ENCODE results near the gene ITPR2. TPM values are rescaled to one million over a fixed set of nuclear protein-coding genes. Genes with fewer than 3 reads are reported as not detected.

The ITPR2 gene
- total RNA-seq, 1 experiment from 2014 or later: 4.0 TPM

DNA sequence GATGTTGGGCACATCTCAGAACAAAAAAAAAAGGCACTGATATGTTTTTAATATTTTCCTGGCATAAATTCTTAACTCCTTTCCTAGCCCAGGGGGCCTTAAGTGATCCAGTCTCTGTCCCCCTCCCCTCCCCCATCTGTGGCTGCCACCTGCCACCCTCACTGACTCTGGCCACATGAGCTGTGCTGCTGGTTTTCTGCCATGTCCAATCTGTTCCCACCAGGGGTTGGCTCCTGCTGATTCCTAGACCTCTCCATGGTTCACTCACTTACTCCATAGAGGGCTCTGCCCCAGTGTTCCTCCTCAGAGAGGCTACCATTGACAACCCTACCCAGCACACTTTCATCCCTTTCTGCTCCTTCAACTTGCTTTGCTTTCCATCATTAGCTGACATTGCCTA is 474.3 kb downstream of the ITPR2 start:
- Histone ChIP-seq H3K4me2 (ENCODE audit: low read length) (no peak overlapping the region), H3K9me3 (ENCODE audit: low read length) (no peaks in the 10 kb centered on the region), H3F3A (ENCODE audit: low read length, unreplicated experiment) (no peaks in the 10 kb centered on the region), H3K27ac (ENCODE audit: low read length) (no peak overlapping the region), H3K4me1 (ENCODE audit: insufficient read depth, low read length) (no peaks in the 10 kb centered on the region), H2AFZ (ENCODE audit: low read length) (no peak overlapping the region), H3K9me2 (replicated peaks; ENCODE audit: low read length) (no peaks in the 10 kb centered on the region), H3K79me2 (ENCODE audit: low read length) (no peaks in the 10 kb centered on the region), H3K4me3 (ENCODE audit: low read length) (no peak overlapping the region), H3K27me3 (ENCODE audit: low read length) (no peaks in the 10 kb centered on the region), H3K36me3 (ENCODE audit: low read depth, low read length) (no peaks in the 10 kb centered on the region), H4K20me1 (ENCODE audit: low read length) (no peaks in the 10 kb centered on the region), H3K9ac (ENCODE audit: low read length) (no peak overlapping the region)
- DNase-seq: no peak
- POLR2A ChIA-PET (ENCODE audit: unreplicated experiment): no interaction called here
- TF ChIP-seq, protein P1, sequence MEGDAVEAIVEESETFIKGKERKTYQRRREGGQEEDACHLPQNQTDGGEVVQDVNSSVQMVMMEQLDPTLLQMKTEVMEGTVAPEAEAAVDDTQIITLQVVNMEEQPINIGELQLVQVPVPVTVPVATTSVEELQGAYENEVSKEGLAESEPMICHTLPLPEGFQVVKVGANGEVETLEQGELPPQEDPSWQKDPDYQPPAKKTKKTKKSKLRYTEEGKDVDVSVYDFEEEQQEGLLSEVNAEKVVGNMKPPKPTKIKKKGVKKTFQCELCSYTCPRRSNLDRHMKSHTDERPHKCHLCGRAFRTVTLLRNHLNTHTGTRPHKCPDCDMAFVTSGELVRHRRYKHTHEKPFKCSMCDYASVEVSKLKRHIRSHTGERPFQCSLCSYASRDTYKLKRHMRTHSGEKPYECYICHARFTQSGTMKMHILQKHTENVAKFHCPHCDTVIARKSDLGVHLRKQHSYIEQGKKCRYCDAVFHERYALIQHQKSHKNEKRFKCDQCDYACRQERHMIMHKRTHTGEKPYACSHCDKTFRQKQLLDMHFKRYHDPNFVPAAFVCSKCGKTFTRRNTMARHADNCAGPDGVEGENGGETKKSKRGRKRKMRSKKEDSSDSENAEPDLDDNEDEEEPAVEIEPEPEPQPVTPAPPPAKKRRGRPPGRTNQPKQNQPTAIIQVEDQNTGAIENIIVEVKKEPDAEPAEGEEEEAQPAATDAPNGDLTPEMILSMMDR (conservative IDR thresholded peaks at IDR 0.05; ENCODE audit: low read depth, low read length): no peak
- TF ChIP-seq EZH2 (IDR thresholded peaks at IDR 0.05; ENCODE audit: low read length, unreplicated experiment) (no peak), EZH2phosphoT487 (IDR thresholded peaks at IDR 0.05; ENCODE audit: borderline replicate concordance, low read length) (no peak)
- BruUV-seq (replicated peaks): no TSS peak
- intact Hi-C loops (cut with micrococcal nuclease): no loop called here
- ATAC-seq: no peak
- CTCF ChIA-PET: no interaction called here

DNA sequence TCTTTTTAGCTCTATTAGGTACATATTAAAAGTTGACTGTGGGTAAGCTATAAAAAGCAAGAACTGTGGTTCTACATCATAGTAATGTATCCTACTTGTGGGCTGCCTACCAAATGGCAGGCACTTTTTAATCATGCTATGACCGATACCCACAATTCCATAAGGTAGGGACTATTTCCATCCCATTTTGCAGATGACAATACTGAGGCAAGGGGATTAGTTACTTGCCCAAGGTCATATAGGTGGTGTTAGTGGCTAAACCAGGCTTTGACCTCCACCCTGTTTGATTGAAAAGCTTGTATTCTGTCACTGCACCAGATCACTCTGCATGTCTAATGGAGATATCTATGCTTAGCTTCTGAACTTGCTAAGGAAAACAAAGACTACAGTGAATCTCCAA is 485.7 kb downstream of the ITPR2 start:
- ChIA-PET CTCF (interaction anchor here (0.9 kb wide), 1 partner anchor 10 kb away, joined by 5 read pairs; no protein-coding TSS in a partner anchor), POLR2A (ENCODE audit: unreplicated experiment) (interaction anchor here (0.7 kb wide), 1 partner anchor 49 kb away, joined by 4 read pairs; no protein-coding TSS in a partner anchor)
- no peak overlapping the region for H3K4me2 ChIP-seq (ENCODE audit: low read length)
- H4K20me1 ChIP-seq (ENCODE audit: low read length): no peaks in the 10 kb centered on the region
- intact Hi-C loops (cut with micrococcal nuclease): no loop called here
- H2AFZ ChIP-seq (ENCODE audit: low read length): no peak overlapping the region
- H3K36me3 ChIP-seq (ENCODE audit: low read depth, low read length): no peaks in the 10 kb centered on the region
- no peaks in the 10 kb centered on the region for H3K79me2 ChIP-seq (ENCODE audit: low read length)
- BruUV-seq (replicated peaks): no TSS peak
- no peak overlapping the region for H3K4me3 ChIP-seq (ENCODE audit: low read length)
- no peak for ATAC-seq
- H3K27ac ChIP-seq (ENCODE audit: low read length): no peak overlapping the region
- no peaks in the 10 kb centered on the region for H3K27me3 ChIP-seq (ENCODE audit: low read length)
- TF ChIP-seq EZH2phosphoT487 (IDR thresholded peaks at IDR 0.05; ENCODE audit: borderline replicate concordance, low read length) (no peak), EZH2 (IDR thresholded peaks at IDR 0.05; ENCODE audit: low read length, unreplicated experiment) (no peak)
- TF ChIP-seq, protein P1 (conservative IDR thresholded peaks at IDR 0.05; ENCODE audit: low read depth, low read length): no peak
- H3K4me1 ChIP-seq (ENCODE audit: insufficient read depth, low read length): peaks cover 6% of the 10 kb centered on the region; the same call in 1 of the 2 replicates
- H3F3A ChIP-seq (ENCODE audit: low read length, unreplicated experiment): no peaks in the 10 kb centered on the region
- no peak for DNase-seq
- no peaks in the 10 kb centered on the region for H3K9me2 ChIP-seq (replicated peaks; ENCODE audit: low read length)
- no peak overlapping the region for H3K9ac ChIP-seq (ENCODE audit: low read length)
- H3K9me3 ChIP-seq (ENCODE audit: low read length): no peaks in the 10 kb centered on the region

DNA sequence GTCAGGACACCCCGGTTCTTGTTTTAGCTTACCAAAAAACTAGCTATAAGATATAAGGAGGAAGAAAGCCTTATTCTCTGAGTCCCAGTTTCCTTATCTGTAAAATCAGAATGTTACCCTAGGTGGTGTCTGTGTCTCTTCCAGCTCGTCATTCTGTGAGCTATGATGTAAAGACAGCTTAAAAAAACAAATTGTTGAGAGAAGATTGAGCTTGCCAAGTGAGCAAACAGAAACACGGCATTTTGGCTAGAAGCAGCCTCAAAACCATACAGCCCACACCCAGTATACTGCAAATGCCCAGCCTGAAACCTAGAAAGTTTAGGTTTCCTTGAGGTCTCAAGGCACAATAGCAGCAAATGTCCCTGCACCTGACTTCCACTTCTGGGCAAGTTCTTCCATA is 486.3 kb downstream of the ITPR2 start:
- CTCF ChIA-PET: interaction anchor here (0.6 to 0.9 kb wide), 5 partner anchors 9 to 411 kb away, joined by 4 to 6 read pairs (median 5); no protein-coding TSS in a partner anchor

More for the DNA sequence above, 486.3 kb downstream of the ITPR2 start:
- H3K4me1 ChIP-seq (ENCODE audit: insufficient read depth, low read length): peaks cover 6% of the 10 kb centered on the region; the same call in 1 of the 2 replicates
- H3K4me2 ChIP-seq (ENCODE audit: low read length): no peak overlapping the region
- H3K9ac ChIP-seq (ENCODE audit: low read length): no peak overlapping the region
- DNase-seq (peak; percentile 52), ATAC-seq (peak; percentile 80)
- POLR2A ChIA-PET (ENCODE audit: unreplicated experiment): interaction anchor here (0.7 kb wide), 2 partner anchors 48 to 125 kb away, joined by 4 to 6 read pairs; no protein-coding TSS in a partner anchor
- H3K27me3 ChIP-seq (ENCODE audit: low read length): no peaks in the 10 kb centered on the region
- BruUV-seq (replicated peaks): no TSS peak
- intact Hi-C loops (cut with micrococcal nuclease): no loop called here
- no peaks in the 10 kb centered on the region for H3K9me2 ChIP-seq (replicated peaks; ENCODE audit: low read length)
- TF ChIP-seq EZH2 (IDR thresholded peaks at IDR 0.05; ENCODE audit: low read length, unreplicated experiment): no peak
- no peaks in the 10 kb centered on the region for H3K9me3 ChIP-seq (ENCODE audit: low read length)
- no peak overlapping the region for H3K27ac ChIP-seq (ENCODE audit: low read length)
- H3F3A ChIP-seq (ENCODE audit: low read length, unreplicated experiment): no peaks in the 10 kb centered on the region
- no peaks in the 10 kb centered on the region for H3K79me2 ChIP-seq (ENCODE audit: low read length)
- H4K20me1 ChIP-seq (ENCODE audit: low read length): no peaks in the 10 kb centered on the region
- no peak overlapping the region for H2AFZ ChIP-seq (ENCODE audit: low read length)
- H3K36me3 ChIP-seq (ENCODE audit: low read depth, low read length): no peaks in the 10 kb centered on the region
- no peak overlapping the region for H3K4me3 ChIP-seq (ENCODE audit: low read length)

All from PC-3 (cell line).